PC-3 (cell line): Measurements from ENCODE around the gene PLA2G4D. TPM values are rescaled to one million over a fixed set of nuclear protein-coding genes. Genes with fewer than 3 reads are reported as not detected.

ENCODE experiments used
- ATAC-seq: fragments of 200-7000 bp; cut with Tn5 transposase; 2 replicates; pipeline ENCODE4 v1.9.1; 2020; ENCODE audit warnings: mild to moderate bottlenecking, moderate library complexity
- BruUV-seq: library from RNA; stranded (reverse); fragments of 400-500 nt; replicated peaks from 2 replicates; lab custom pipeline; 2021; lab: Mats Ljungman, UMichigan
- CTCF ChIA-PET: fragments of 300-600 bp; sonication (Branson Sonifier 250); formaldehyde crosslinking; loops from one replicate; lab custom pipeline; 2022; ENCODE audit warnings: antibody characterized with exemption; lab: Charles Lee
- POLR2A ChIA-PET: fragments of 300-600 bp; sonication (Branson Sonifier 250); formaldehyde crosslinking; loops from one replicate; lab custom pipeline; 2022; ENCODE audit warnings: antibody characterized with exemption; ENCODE audit not compliant: unreplicated experiment; lab: Charles Lee
- DNase-seq: peaks from one replicate; pipeline ENCODE4 v3.0.0-alpha.2; 2015
- H2AFZ ChIP-seq: fragments of 300-600 bp; sonication (generic); 2 replicates; pipeline ENCODE4 v1.6.0; 2016; ENCODE audit warnings: antibody characterized with exemption, low read length
- H3F3A ChIP-seq: fragments of 300-600 bp; sonication (generic); one replicate; pipeline ENCODE4 v1.6.0; 2017; ENCODE audit warnings: antibody characterized with exemption, low read length, control low read depth, mild to moderate bottlenecking; ENCODE audit not compliant: unreplicated experiment
- H3K27ac ChIP-seq: fragments of 300-600 bp; sonication (generic); 2 replicates; pipeline ENCODE4 v1.5.1; 2016; ENCODE audit warnings: mild to moderate bottlenecking, low read length
- H3K27me3 ChIP-seq: fragments of 300-600 bp; sonication (generic); 2 replicates; pipeline ENCODE4 v1.6.1; 2016; ENCODE audit warnings: low read length, mixed read lengths
- H3K36me3 ChIP-seq: fragments of 300-600 bp; sonication (generic); 2 replicates; pipeline ENCODE4 v1.6.1; 2016; ENCODE audit warnings: low read depth, mixed run types, low read length, mixed read lengths
- H3K4me1 ChIP-seq: fragments of 300-600 bp; sonication (generic); 2 replicates; pipeline ENCODE4 v1.5.1; 2016; ENCODE audit warnings: low read length; ENCODE audit not compliant: insufficient read depth
- H3K4me2 ChIP-seq: fragments of 300-600 bp; sonication (generic); 2 replicates; pipeline ENCODE4 v1.6.0; 2016; ENCODE audit warnings: low read length
- H3K4me3 ChIP-seq: fragments of 300-600 bp; sonication (generic); 2 replicates; pipeline ENCODE4 v1.5.1; 2016; ENCODE audit warnings: mild to moderate bottlenecking, low read length, mixed read lengths
- H3K79me2 ChIP-seq: fragments of 300-600 bp; sonication (generic); 2 replicates; pipeline ENCODE4 v1.6.1; 2017; ENCODE audit warnings: low read length, mixed read lengths
- H3K9ac ChIP-seq: fragments of 300-600 bp; sonication (generic); 2 replicates; pipeline ENCODE4 v1.6.0; 2016; ENCODE audit warnings: mild to moderate bottlenecking, low read length
- H3K9me2 ChIP-seq: fragments of 300-600 bp; sonication (generic); replicated peaks from 2 replicates; pipeline ENCODE4 v1.6.1; 2016; ENCODE audit warnings: mixed run types, low read length, mixed read lengths
- H3K9me3 ChIP-seq: fragments of 300-600 bp; sonication (generic); 2 replicates; pipeline ENCODE4 v1.6.1; 2016; ENCODE audit warnings: low read length, mixed read lengths
- H4K20me1 ChIP-seq: fragments of 300-600 bp; sonication (generic); 2 replicates; pipeline ENCODE4 v1.6.1; 2016; ENCODE audit warnings: low read length, mixed read lengths
- EZH2 ChIP-seq: fragments of 300-600 bp; sonication (generic); IDR thresholded peaks from one replicate; pipeline ENCODE4 v1.6.1; 2017; ENCODE audit warnings: antibody characterized with exemption, mild to moderate bottlenecking, low read length; ENCODE audit not compliant: unreplicated experiment
- EZH2phosphoT487 ChIP-seq: fragments of 300-600 bp; sonication (generic); IDR thresholded peaks from 2 replicates; pipeline ENCODE4 v1.6.1; 2018; ENCODE audit warnings: mild to moderate bottlenecking, antibody characterized with exemption, low read length, borderline replicate concordance
- intact Hi-C: fragments of 100-400 bp; cut with micrococcal nuclease; formaldehyde crosslinking; loops from 2 replicates; pipeline ENCODE4 v1.9.0; 2023
- total RNA-seq: library from RNA; depleted of rRNA; stranded (reverse); fragments of >200 nt; gene quantifications from 2 replicates; pipeline ENCODE4 v1.2.3, GENCODE V29; 2014
- TF ChIP-seq, protein P1 (sequence below): fragments of 300-600 bp; sonication (generic); conservative IDR thresholded peaks from 2 replicates; pipeline ENCODE4 v1.5.1; 2017; ENCODE audit warnings: antibody characterized with exemption, low read depth, mild to moderate bottlenecking, low read length

Gene PLA2G4D
- total RNA-seq, 1 experiment from 2014 or later: 0.55 TPM

- H3K9me3 ChIP-seq: no peaks in the 10 kb centered on the region
- H4K20me1 ChIP-seq: no peaks in the 10 kb centered on the region
- no peaks in the 10 kb centered on the region for H3K9me2 ChIP-seq
- H3K27ac ChIP-seq: no peak overlapping the region
- H3K4me1 ChIP-seq: no peaks in the 10 kb centered on the region
- ChIA-PET CTCF (no interaction called here), POLR2A (interaction anchor here (0.5 to 0.7 kb wide), 2 partner anchors 87 to 450 kb away, joined by 5 to 9 read pairs; no protein-coding TSS in a partner anchor)
- no TSS peak for BruUV-seq
- H3K4me2 ChIP-seq: no peak overlapping the region
- H2AFZ ChIP-seq: no peak overlapping the region
- no peaks in the 10 kb centered on the region for H3F3A ChIP-seq
- no peak for ATAC-seq
- TF ChIP-seq, protein P1, sequence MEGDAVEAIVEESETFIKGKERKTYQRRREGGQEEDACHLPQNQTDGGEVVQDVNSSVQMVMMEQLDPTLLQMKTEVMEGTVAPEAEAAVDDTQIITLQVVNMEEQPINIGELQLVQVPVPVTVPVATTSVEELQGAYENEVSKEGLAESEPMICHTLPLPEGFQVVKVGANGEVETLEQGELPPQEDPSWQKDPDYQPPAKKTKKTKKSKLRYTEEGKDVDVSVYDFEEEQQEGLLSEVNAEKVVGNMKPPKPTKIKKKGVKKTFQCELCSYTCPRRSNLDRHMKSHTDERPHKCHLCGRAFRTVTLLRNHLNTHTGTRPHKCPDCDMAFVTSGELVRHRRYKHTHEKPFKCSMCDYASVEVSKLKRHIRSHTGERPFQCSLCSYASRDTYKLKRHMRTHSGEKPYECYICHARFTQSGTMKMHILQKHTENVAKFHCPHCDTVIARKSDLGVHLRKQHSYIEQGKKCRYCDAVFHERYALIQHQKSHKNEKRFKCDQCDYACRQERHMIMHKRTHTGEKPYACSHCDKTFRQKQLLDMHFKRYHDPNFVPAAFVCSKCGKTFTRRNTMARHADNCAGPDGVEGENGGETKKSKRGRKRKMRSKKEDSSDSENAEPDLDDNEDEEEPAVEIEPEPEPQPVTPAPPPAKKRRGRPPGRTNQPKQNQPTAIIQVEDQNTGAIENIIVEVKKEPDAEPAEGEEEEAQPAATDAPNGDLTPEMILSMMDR: no peak
- TF ChIP-seq EZH2phosphoT487 (no peak), EZH2 (no peak)
- intact Hi-C loops: no loop called here
- no peak overlapping the region for H3K9ac ChIP-seq
- H3K79me2 ChIP-seq: no peaks in the 10 kb centered on the region
- no peaks in the 10 kb centered on the region for H3K27me3 ChIP-seq
- no peaks in the 10 kb centered on the region for H3K36me3 ChIP-seq
- DNase-seq: no peak
- no peak overlapping the region for H3K4me3 ChIP-seq
Measured at GRCh38 chr15:42077689-42078088, 16.7 kb downstream of the PLA2G4D start.

- CTCF ChIA-PET: interaction anchor here (1.1 kb wide), 1 partner anchor 11 kb away, joined by 3 read pairs; no protein-coding TSS in a partner anchor
- Histone ChIP-seq H3K9me2 (no peaks in the 10 kb centered on the region), H3K9me3 (no peaks in the 10 kb centered on the region), H3K9ac (no peak overlapping the region), H3K79me2 (no peaks in the 10 kb centered on the region), H3K27me3 (no peaks in the 10 kb centered on the region), H3F3A (no peaks in the 10 kb centered on the region), H2AFZ (no peak overlapping the region), H3K27ac (no peak overlapping the region), H3K4me3 (no peak overlapping the region), H3K36me3 (no peaks in the 10 kb centered on the region), H4K20me1 (no peaks in the 10 kb centered on the region), H3K4me2 (no peak overlapping the region), H3K4me1 (no peaks in the 10 kb centered on the region)
- TF ChIP-seq EZH2 (no peak), EZH2phosphoT487 (no peak)
- TF ChIP-seq, protein P1: no peak
- no peak for ATAC-seq
- DNase-seq: no peak
- POLR2A ChIA-PET: interaction anchor here (0.6 kb wide), 1 partner anchor 11 kb away, joined by 3 read pairs; no protein-coding TSS in a partner anchor
- no TSS peak for BruUV-seq
- intact Hi-C loops: no loop called here
Measured at GRCh38 chr15:42073418-42073817, 20.9 kb downstream of the PLA2G4D start.

DNA sequence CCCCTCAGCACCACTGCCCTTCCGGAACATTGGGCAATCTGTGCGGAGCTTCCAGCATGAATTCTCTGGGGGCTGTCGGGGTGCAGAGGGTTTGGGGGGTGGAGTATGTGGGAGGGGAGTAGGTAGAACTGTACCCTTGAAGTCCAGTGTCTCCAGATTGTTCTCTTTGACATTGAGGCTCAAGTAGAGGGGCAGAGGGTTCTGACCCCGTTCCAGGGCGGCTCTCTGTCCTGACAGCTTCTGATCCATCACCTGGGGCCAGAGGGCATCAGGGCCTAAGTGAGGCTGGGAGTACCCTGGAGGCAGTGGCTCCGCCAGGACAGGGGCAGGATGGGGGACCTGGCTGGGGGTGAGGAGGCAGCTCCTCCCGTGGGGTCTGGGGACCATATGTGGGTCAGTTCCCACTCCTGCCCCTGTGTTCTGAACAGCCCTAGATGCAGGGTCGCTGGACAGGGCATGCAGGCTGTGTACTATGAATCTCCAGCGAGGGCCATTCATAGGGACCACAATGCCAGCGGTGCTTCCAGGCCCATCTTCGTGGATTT lies 22.1 kb downstream of the PLA2G4D start:
- no peaks in the 10 kb centered on the region for H4K20me1 ChIP-seq
- no peaks in the 10 kb centered on the region for H3K27me3 ChIP-seq
- H3K4me3 ChIP-seq: no peak overlapping the region
- no peaks in the 10 kb centered on the region for H3F3A ChIP-seq
- no peak for ATAC-seq
- no peak for DNase-seq
- no peaks in the 10 kb centered on the region for H3K79me2 ChIP-seq
- ChIA-PET POLR2A (interaction anchor here (0.5 kb wide), 1 partner anchor 264 kb away, joined by 5 read pairs; no protein-coding TSS in a partner anchor), CTCF (no interaction called here)
- no TSS peak for BruUV-seq
- H2AFZ ChIP-seq: no peak overlapping the region
- H3K9me3 ChIP-seq: no peaks in the 10 kb centered on the region
- TF ChIP-seq EZH2phosphoT487: no peak
- no peak for TF ChIP-seq EZH2
- TF ChIP-seq, protein P1: no peak
- intact Hi-C loops: no loop called here
- H3K4me1 ChIP-seq: no peaks in the 10 kb centered on the region
- no peak overlapping the region for H3K4me2 ChIP-seq
- no peaks in the 10 kb centered on the region for H3K36me3 ChIP-seq
- H3K9ac ChIP-seq: no peak overlapping the region
- H3K27ac ChIP-seq: no peak overlapping the region
- H3K9me2 ChIP-seq: no peaks in the 10 kb centered on the region
